GM18499 (cell line): ENCODE results near the gene PEDS1.
"Not testable (repeated sequence)": the region's sequence is repeated elsewhere in the genome, so short reads cannot be mapped to it uniquely, and the experiment has no call there.

Source experiments
- ATAC-seq: cut with Tn5 transposase; IDR thresholded peaks from one replicate; pipeline ENCODE4 v1.9.1; 2021; ENCODE audit warnings: moderate number of reproducible peaks; ENCODE audit not compliant: insufficient read depth, unreplicated experiment

PEDS1 gene

DNA sequence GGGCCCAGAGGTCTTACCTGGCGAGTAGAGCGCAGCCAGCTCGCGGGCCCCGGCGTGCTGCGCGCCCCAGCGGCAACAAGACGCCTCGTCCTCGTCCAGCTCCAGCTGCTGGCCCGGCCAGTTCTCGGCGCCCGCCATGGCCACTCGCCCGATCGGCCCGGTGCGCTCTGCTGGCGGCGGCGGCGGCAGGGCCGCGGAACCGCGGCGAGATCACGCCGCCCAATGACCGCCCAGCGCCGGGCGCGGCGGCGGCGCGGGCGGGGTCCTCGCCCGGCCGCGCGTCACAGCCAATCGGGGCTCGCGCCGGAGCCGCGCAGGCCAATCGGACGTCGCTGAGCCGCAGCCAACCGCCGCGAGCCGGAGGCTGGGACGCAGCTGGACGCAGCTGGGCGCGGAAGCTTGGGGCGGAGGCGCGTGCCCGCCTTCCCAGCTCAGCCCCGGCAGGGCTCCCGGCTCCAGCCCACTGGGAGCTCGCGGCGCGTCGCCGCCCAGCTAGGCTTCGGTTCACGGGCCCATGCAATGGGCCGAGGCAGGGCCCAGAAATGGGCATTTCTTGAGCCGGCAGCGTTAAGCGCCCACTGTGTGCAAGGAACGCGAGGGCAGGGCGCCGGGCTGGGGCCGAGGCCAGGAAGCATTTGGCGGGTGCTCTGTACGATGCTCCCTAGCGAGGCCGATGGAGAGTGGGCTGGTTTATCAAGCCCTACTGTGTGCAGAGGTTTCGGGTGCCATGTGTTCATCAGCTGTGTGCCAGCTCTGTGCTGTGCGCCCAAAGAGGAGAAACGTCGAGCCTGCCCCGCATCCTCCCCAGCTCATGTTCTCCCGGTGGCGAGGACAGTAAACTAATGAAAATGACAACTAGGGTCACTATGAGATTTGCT is at the start of gene PEDS1:
Gene PEDS1, minus strand, starts transcription at position 224 of the 878 bp plus-strand sequence. Its CDS starts 86 bp downstream, at position 138.
- ATAC-seq: peak; percentile 42

DNA sequence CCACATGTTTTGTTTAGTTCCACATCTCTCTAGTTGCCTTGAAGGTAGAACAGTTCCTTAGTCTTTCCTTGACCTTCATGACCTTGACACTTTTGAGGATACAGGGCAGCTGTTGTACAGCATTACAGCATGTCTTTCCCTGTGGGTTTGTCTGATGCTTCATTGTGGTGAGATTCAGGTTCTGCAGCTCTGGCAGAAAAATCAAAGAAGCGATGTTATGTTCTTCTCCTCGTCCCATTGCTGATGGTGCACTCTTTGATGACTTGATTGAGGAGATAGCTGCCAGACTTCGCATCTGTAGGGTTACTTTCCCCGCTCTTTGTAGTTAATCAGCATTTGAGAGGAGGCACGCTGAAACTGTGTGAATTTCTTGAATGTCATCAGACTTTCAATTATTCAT is 49.2 kb upstream of the PEDS1 start:
- ATAC-seq: no peak

DNA sequence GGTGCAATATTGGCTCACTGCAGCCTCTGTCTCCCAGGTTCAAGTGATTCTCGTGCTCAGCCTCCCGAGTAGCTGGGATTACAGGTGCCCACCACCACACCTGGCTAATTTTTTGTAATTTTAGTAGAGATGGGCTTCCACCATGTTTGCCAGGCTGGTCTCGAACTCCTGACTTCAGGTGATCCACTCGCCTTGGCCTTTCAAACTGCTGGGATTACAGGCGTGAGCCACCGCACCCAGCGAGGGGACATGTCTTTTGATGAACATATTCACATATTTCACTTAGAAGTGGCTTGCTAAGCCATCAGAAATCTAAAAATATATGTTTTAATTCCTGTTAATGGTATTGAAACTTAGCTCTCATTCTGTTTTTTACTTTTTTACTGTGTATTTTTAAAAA is 48.2 kb upstream of the PEDS1 start:
- not testable (repeated sequence) for ATAC-seq

DNA sequence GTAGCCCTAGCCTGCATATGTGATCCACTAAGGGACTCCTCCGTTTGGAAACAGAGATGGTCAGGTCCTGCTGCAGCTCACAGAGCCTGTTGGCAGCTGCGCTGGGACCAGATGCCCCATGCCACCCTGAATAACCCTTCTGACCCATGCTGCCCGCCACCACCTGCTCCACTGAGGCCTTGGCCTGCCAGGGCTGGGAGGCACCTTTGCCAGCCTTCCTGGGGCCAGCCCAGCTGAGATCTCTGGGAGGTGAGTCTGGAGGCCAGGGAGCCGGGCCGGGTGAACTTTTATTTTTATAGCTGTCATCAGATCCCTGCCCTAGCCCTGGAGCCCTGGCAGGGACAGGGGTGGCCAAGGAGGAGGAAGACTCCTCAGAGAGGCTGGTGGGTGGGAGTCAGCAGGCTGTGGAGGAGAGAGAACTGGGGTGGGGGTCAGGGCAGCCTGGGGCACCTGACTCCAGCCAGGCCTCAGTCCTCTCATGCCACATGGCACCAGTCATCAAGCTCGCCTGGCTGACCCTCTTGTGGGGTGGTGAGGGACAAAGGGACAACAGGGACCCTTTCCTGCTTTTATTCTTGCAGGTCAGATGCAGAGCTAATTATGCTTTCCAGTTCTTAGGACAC is 47.1 kb upstream of the PEDS1 start:
- ATAC-seq: no peak

DNA sequence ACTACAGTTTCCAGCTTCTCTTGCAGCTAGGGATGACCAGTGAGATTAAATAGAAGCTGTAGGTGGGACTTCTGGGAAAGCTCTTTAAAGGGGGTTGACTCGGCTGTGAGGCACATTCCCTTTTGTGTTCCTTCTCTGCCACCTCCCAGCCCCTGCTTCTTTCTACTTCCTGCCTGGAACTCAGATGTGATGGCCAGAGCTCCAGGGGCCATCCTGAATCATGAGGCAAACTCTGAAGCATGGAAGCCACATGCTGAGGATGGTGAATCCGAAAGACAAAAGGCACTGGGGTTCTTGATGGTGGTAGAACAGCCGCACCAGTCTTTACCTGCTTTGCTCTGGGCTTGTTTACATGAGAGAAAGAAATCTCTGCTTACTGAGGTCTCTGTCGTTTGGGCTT is 46.2 kb upstream of the PEDS1 start:
- ATAC-seq: no peak

DNA sequence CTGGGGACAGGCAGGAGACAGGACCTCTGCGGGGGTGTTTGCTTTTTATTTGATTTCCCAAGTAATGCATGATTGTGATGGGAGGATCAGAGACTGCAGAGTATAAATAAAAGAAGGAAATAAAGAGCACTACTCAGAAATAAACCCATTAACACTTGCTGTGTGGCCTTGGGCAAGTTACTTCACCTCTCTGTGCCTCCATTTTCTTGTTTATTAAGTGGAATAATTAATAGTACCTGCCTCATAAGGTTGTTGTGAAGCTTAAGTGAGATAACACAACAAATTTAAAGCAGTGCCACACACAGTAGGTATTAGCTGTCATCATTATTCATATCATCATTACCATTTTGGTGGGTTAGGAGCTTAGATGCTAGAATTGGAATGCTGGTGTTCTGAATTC is 45.2 kb upstream of the PEDS1 start:
- no peak for ATAC-seq

DNA sequence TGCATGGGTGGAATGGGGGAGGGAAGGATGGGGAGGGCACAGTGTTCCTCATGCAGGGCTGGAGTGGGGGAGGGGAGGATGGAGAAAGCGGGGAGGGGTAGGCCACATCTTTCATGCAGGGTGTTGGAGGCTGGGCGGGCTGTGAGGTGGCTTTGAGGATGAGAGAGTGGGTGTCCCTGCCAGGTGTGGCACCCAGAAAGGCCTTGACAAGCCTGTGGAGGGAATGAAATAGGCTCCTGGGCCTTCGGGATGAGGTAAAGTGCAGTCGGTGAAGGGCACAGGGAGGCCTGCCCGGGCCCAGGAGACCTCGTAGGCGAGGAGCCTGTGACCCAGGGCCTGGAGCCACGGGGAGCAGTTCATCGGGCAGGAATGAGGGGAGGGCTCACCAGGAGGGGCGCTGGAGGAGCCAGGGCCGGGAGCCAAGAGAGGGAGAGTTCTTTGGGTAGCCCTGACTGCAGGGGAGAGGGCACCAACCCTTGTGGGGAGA is 44.7 kb upstream of the PEDS1 start:
- no peak for ATAC-seq

DNA sequence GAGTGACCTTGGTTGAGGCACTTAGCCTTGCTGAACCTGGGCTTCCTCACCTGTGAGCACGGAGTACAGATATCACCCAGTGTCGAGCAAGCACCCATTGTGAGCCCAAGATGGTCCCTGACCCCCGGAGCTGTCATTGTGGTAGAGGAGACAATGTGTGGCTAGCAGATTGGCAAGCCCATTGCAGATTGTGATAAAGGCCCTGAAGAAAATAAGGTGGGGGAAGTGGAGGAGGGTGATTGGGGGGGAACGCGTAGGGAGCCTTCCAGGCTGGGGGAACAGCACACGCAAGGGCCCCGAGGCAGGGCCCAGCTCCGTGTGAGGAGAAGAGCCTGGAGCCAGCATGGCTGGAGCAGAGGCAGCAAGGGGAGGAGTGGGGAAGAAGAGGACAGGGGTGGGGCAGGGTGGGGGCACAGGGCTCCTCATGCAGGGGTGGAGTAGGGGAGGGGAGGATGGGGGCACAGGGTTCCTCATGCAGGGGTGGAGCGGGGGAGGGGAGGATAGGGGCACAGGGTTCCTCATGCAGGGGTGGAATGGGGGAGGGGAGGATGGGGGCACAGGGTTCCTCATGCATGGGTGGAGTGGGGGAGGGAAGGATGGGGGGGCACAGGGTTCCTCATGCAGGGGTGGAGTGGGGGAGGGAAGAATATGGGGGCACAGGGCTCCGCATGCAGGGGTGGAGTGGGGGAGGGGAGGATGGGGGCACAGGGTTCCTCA is 44.1 kb upstream of the PEDS1 start:
- ATAC-seq: no peak

DNA sequence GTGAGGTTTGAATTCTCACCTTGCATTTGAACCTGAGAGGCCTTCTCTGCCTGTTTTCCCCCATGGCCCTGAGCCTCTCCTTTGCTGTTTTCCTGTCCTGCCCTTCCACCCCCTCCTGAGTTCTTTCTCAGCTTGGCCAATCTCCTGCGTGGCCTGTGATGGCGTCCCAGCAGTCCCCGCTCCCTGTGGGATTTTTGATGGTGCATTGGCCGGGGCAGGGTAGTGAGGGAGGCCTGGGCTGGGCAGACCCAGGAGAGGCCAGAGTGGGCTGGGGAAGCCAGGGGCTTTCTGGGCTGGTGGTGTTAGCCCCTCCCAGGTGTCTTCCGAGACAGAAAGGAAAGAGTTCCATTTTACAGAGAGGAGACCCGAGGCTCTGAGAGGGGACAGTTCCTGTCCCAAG is 43.4 kb upstream of the PEDS1 start:
- no peak for ATAC-seq

DNA sequence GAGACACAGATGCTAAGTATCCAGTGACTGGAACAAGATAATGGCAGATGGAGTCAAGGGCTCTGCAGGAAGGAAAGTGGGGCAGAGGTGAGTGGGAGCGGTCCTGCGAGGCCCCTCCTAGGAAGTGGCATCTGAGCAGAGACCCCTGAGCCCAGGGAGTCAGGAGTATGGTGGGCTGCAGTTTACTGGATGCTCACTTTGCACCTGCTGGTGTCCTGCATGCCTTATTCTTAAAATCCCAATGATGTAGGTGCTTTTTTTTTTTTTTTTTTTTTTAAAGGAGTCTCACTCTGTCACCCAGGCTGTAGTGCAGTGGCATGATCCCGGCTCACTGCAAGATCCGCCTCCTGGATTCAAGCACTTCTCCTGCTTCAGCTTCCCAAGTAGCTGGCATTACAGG is 42.7 kb upstream of the PEDS1 start:
- ATAC-seq: no peak

DNA sequence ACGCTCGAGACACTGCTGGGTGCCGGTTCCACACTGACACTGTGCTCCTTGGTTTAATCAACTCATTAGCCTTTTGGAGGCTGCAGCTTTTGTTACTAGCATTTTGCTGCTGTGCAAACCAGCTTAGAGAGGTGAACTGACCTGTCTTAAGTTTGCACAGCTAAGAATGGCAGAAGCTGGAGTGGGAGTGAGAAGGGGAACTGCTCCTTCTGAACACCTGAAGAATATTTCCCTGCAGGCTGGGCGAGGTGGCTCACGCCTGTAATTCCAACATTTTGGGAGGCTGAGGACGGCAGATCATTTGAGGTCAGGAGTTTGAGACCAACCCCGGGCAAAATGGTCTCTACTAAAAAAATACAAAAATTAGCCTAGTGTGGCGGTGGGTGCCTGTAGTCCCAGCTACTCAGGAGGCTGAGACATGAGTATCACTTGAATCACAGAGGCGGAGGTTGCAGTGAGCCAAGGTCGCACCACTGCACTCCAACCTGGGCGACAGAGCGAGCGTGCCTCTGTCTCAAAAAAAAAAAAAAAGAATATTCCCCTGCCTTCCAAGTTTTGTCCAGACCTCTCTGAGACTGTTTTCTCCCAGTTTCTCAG is 42.1 kb upstream of the PEDS1 start:
- no peak for ATAC-seq

DNA sequence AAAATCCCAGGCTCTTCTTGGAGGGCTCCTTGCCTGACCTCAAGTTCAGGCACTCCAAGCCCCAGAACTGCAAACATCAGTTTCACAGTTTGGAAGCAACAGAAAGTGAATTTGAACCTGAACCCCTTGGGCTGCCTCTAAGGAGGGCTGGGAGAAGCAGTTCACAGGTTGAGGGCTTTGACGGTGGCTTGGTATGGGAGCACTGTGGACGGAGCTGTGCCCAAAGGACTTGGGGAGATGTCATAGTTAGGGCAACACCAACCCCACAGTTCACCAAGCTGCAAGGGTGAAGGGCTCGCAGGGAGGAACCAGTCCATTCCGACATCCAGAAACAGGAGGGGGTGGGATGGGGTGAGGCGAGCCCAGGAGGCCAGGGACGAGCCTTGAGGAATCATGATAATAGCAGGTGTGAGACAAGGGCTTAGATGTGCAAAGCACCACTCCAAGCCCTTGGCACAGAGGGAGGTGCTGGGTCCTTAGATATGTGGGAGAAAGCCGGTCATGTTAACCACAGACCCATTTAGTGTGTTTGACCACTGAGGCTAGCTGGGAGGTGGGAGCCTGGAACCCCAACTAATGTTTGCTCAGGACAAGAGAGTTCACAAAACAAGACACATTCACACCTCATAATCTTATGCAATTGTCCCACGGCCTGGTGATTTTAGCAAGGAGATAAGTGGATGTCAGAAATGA is 41.5 kb upstream of the PEDS1 start:
- no peak for ATAC-seq

DNA sequence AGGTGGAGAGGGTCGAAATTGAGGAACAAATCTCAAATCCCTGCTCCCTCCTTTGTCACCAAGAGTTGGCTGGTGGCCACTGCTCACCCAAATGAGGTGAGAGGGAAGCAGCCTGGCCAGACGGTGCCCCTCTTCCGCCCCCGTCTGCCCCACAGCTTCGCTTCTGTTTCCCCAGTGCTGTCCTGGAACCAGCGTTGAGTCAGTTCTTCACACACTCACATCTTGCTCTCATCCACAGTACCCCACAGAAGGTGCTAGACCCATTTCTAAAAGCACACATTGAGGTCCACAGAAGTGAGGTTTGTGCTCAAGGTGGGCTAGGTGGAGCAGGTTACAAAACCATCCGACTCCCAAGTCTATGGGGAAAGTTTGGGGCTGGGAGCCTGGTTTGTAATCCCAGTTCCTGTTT is 40.9 kb upstream of the PEDS1 start:
- ATAC-seq: no peak

DNA sequence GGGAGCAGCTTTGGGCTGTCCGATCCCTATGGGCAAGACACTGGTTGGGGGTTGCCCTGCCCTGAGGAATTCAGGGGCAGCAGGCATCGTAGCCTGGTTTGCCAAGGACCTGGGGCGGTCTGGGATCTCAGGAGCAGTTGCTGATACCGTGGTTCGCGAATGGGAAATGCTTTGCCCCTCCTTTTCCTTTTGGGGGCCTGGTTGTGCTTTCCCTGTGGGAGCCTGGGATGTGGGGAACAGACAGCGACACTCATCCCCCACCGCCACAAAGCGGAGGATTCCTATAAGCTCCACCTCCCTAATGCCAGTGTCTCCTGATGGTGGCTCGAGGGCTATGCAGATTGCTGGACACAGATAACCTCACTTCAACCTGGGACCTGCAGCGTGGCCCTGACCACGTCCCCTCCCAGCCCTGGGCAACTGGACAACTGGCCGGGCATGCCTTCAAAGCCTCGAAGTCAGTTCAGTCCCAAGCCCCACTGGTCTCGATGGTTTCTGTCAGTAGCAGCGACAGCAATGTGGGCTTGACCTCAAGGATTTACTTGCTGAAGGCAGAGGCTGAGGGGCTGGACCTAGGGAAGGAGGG is 40.4 kb upstream of the PEDS1 start:
- ATAC-seq: no peak

DNA sequence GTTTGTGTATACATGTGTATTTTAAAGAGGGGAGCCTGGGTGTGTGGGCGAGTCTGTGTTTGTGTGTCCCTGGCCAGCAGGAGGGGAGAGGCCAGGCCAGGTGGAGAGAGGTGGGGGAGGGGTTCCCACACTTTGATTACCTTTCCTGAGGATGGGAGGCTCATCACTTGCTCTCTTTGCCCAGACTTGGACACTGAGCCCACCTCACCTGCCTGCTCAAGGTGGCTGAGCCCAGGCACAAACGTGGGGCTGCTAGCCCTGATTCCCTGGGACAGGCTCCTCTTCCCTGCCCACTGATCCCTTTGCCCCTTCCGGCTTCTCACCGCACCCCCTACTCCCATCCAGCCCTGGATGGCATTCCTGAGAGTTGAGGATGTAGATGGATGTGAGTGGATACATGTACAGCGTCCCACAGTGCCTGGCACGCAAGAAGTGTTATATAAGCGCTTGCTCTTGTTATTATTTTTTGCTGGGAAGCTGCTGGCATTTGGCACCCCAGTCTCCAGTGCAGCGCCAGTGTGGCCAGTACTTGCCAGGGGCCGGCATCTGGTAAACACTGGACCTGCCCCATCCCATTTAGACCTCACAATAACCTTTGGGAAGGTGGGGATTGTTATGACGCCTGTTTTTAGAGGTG is 39.8 kb upstream of the PEDS1 start:
- no peak for ATAC-seq

DNA sequence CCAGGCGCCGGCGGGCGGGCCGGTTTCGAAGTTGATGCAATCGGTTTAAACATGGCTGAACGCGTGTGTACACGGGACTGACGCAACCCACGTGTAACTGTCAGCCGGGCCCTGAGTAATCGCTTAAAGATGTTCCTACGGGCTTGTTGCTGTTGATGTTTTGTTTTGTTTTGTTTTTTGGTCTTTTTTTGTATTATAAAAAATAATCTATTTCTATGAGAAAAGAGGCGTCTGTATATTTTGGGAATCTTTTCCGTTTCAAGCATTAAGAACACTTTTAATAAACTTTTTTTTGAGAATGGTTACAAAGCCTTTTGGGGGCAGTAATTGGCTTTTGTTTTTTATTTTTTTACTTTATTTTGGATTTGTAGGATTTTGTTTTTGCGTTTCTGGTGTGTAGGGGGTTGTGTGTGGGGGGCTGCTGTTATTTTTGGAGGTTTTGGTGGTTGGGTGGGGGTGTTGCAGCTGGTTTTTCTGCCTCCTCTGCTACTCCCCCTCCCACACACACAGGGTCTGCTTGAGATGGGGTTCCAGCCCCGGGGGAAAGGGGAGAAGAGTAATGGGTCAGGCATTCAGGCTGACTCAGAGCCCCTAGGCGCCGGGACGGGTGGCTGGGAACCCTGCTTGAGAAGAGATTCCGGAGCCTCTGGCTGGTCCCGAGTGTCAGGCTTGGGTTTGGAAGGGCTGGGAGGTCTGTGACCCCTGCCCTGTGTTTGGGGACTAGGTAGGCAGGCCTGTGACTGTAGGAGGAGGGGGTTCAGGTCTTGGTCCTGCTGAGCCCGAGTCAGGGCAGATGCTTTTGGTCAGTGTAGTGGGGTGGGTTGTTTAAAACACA is 39.1 kb upstream of the PEDS1 start:
- ATAC-seq: no peak

DNA sequence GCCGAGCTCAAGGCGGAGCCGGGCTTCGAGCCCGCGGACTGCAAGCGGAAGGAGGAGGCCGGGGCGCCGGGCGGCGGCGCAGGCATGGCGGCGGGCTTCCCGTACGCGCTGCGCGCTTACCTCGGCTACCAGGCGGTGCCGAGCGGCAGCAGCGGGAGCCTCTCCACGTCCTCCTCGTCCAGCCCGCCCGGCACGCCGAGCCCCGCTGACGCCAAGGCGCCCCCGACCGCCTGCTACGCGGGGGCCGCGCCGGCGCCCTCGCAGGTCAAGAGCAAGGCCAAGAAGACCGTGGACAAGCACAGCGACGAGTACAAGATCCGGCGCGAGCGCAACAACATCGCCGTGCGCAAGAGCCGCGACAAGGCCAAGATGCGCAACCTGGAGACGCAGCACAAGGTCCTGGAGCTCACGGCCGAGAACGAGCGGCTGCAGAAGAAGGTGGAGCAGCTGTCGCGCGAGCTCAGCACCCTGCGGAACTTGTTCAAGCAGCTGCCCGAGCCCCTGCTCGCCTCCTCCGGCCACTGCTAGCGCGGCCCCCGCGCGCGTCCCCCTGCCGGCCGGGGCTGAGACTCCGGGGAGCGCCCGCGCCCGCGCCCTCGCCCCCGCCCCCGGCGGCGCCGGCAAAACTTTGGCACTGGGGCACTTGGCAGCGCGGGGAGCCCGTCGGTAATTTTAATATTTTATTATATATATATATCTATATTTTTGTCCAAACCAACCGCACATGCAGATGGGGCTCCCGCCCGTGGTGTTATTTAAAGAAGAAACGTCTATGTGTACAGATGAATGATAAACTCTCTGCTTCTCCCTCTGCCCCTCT is 38.2 kb upstream of the PEDS1 start:
- no peak for ATAC-seq
